Endothelial cell of umbilical vein (primary cell): Measurements from ENCODE around the gene LRRC32. TPM values are rescaled to one million over a fixed set of nuclear protein-coding genes. Genes with fewer than 3 reads are reported as not detected.

Experiments
- Bru-seq: library from RNA; stranded (reverse); fragments of 400-500 nt; gene quantifications from one replicate; lab custom pipeline; 2021; lab: Mats Ljungman, UMichigan
- BruChase-seq, 2 experiments: library from RNA; stranded (reverse); fragments of 400-500 nt; gene quantifications; one replicate each; lab custom pipeline; 2021; lab: Mats Ljungman, UMichigan
- BruUV-seq: library from RNA; stranded (reverse); fragments of 400-500 nt; replicated peaks from 2 replicates; lab custom pipeline; 2021; lab: Mats Ljungman, UMichigan
- CTCF ChIA-PET: fragments of 300-600, 350-600 bp; sonication (Branson Sonifier 250); formaldehyde crosslinking; loops from one replicate; lab custom pipeline; 2021; ENCODE audit warnings: antibody characterized with exemption, inconsistent platforms; lab: Charles Lee
- POLR2A ChIA-PET: fragments of 300-600, 350-600 bp; sonication (Branson Sonifier 250); formaldehyde crosslinking; loops from one replicate; lab custom pipeline; 2021; ENCODE audit warnings: antibody characterized with exemption, inconsistent platforms; lab: Charles Lee
- DNase-seq: peaks from one replicate; pipeline ENCODE4 v3.0.0-alpha.2; 2011; ENCODE audit warnings: low read depth, low spot score
- FAIRE-seq: peaks from 2 replicates; lab custom pipeline; 2011; peaks lifted over from hg19 to GRCh38; lab: Jason Lieb, UNC
- H2AFZ ChIP-seq: 2 replicates; pipeline ENCODE4 v1.6.0; 2012; ENCODE audit warnings: low read depth, low read length, control low read depth, inconsistent platforms
- H3K27ac ChIP-seq: 2 replicates; pipeline ENCODE4 v1.5.1; 2011; ENCODE audit warnings: low read depth, mild to moderate bottlenecking, control low read depth, low read length, moderate library complexity; ENCODE audit not compliant: insufficient read depth
- H3K27me3 ChIP-seq, 2 experiments: 2 replicates each; pipeline versions ENCODE4 v1.6.0 to v1.6.1; 2011; ENCODE audit warnings: low read length in 2 of 2, mixed read lengths in 1 of 2; ENCODE audit not compliant: control insufficient read depth in 2 of 2, insufficient read depth in 2 of 2
- H3K36me3 ChIP-seq, 2 experiments: 2 replicates in 1 of 2; 3 replicates in 1 of 2; pipeline ENCODE4 v1.5.1; 2011; ENCODE audit warnings: low read length in 2 of 2, mild to moderate bottlenecking in 1 of 2, moderate library complexity in 1 of 2; ENCODE audit not compliant: control insufficient read depth in 2 of 2, insufficient read depth in 2 of 2; ENCODE audit errors: extremely low read depth in 1 of 2
- H3K4me1 ChIP-seq: 3 replicates; pipeline ENCODE4 v1.5.1; 2011; ENCODE audit warnings: mild to moderate bottlenecking, low read length; ENCODE audit not compliant: control insufficient read depth, insufficient read depth; ENCODE audit errors: extremely low read depth
- H3K4me2 ChIP-seq: 2 replicates; pipeline ENCODE4 v1.6.1; 2011; ENCODE audit warnings: low read length, control low read depth, mixed read lengths; ENCODE audit not compliant: insufficient read depth
- H3K4me3 ChIP-seq, 3 experiments: fragments of 200-600 bp in 1 of 3; sonication (generic), shearing (Covaris generic) in 1 of 3; replicated peaks in 1 of 3; 2 replicates each; pipeline ENCODE4 v1.5.1; 2011 to 2016; ENCODE audit warnings: control low read depth in 3 of 3, low read length in 3 of 3, mild to moderate bottlenecking in 2 of 3, inconsistent platforms in 1 of 3, low read depth in 1 of 3, moderate library complexity in 1 of 3; ENCODE audit not compliant: insufficient read depth in 1 of 3
- H3K79me2 ChIP-seq: 2 replicates; pipeline ENCODE4 v1.6.0; 2012; ENCODE audit warnings: low read length, inconsistent platforms; ENCODE audit not compliant: control insufficient read depth, insufficient read depth
- H3K9ac ChIP-seq: replicated peaks from 2 replicates; pipeline ENCODE3; 2011; ENCODE audit warnings: low read length, control low read depth; ENCODE audit not compliant: insufficient read depth; ENCODE audit errors: extremely low read depth
- H3K9me1 ChIP-seq: replicated peaks from 3 replicates; pipeline ENCODE4 v1.6.0; 2011; ENCODE audit warnings: mild to moderate bottlenecking, low read length; ENCODE audit not compliant: control insufficient read depth, insufficient read depth; ENCODE audit errors: extremely low read depth
- H3K9me3 ChIP-seq: replicated peaks from 2 replicates; pipeline ENCODE4 v1.5.1; 2012; ENCODE audit warnings: low read length, inconsistent platforms; ENCODE audit not compliant: control insufficient read depth, insufficient read depth
- H4K20me1 ChIP-seq: replicated peaks from 2 replicates; pipeline ENCODE3; 2011; ENCODE audit warnings: mild to moderate bottlenecking, low read length; ENCODE audit not compliant: control insufficient read depth, insufficient read depth; ENCODE audit errors: extremely low read depth
- EZH2 ChIP-seq: IDR thresholded peaks from 2 replicates; pipeline ENCODE4 v1.6.1; 2012; ENCODE audit warnings: borderline replicate concordance, low read depth, mild to moderate bottlenecking, moderate library complexity, low read length, inconsistent platforms; ENCODE audit not compliant: severe bottlenecking
- FOS ChIP-seq: IDR thresholded peaks from 2 replicates; pipeline ENCODE4 v1.6.1; 2011; ENCODE audit warnings: mild to moderate bottlenecking, low read length, moderate library complexity, borderline replicate concordance; ENCODE audit not compliant: insufficient read depth
- GATA2 ChIP-seq: IDR thresholded peaks from 2 replicates; pipeline ENCODE4 v1.7.0; 2011; ENCODE audit warnings: low read depth, mild to moderate bottlenecking, moderate library complexity, mixed read lengths, low read length; ENCODE audit not compliant: insufficient read length, insufficient read depth
- JUN ChIP-seq: IDR thresholded peaks from 2 replicates; pipeline ENCODE4 v1.6.1; 2011; ENCODE audit warnings: borderline replicate concordance, low read depth; ENCODE audit not compliant: insufficient read length, insufficient read depth
- MYC ChIP-seq: IDR thresholded peaks from one replicate; pipeline ENCODE4 v1.6.1; 2011; ENCODE audit warnings: mild to moderate bottlenecking, low read depth, low read length
- POLR2A ChIP-seq: IDR thresholded peaks from 2 replicates; pipeline ENCODE4 v1.6.1; 2012; ENCODE audit warnings: low read depth, mild to moderate bottlenecking, control low read depth, low read length
- POLR2AphosphoS5 ChIP-seq: IDR thresholded peaks from 2 replicates; pipeline ENCODE4 v1.6.1; 2012; ENCODE audit warnings: low read depth, mild to moderate bottlenecking, control low read depth, low read length, moderate library complexity; ENCODE audit not compliant: insufficient read depth
- dilution Hi-C: fragments of 300-500 bp; cut with MboI; formaldehyde crosslinking; loops from one replicate; pipeline ENCODE4 v1.15.0; 2019; ENCODE audit warnings: low sequenced_read_pairs; ENCODE audit not compliant: extremely low pct_ligation_motif_present
- intact Hi-C: fragments of 100-400 bp; cut with micrococcal nuclease; formaldehyde crosslinking; loops from one replicate; pipeline ENCODE4 v1.10.0; 2022
- long read RNA-seq: library from polyadenylated mRNA; stranded (forward); transcript quantifications from one replicate; pipeline ENCODE4 v2.0.0, GENCODE V29; 2021
- polyA minus RNA-seq, 3 experiments: library from RNA; depleted of rRNA, polyadenylated mRNA; stranded (reverse); fragments of >200 nt; gene quantifications; 1 replicate in 1 of 3; 2 replicates in 2 of 3; pipeline ENCODE4 v1.2.3, GENCODE V29; 2011
- polyA plus RNA-seq, 4 experiments: library from polyadenylated mRNA; depleted of rRNA in 3 of 4; stranded (reverse) in 3 of 4; unstranded in 1 of 4; fragments of >200 nt; gene quantifications; 2 replicates each; pipeline versions ENCODE4 v1.2.1 to v1.2.3, GENCODE V29; 2011 to 2012; ENCODE audit warnings: missing spikeins in 1 of 4
- total RNA-seq: library from RNA; stranded (reverse); gene quantifications from 2 replicates; pipeline ENCODE4 v1.2.3, GENCODE V29; 2021
- TF ChIP-seq, protein P1 (sequence below): IDR thresholded peaks from 2 replicates; pipeline ENCODE4 v1.6.1; 2011; ENCODE audit not compliant: insufficient read depth, insufficient read length
- TF ChIP-seq, protein P2 (sequence below), 2 donors: IDR thresholded peaks; 1 replicate in 1 of 2; 2 replicates in 1 of 2; pipeline ENCODE4 v1.5.1; 2011; ENCODE audit warnings: low read length in 2 of 2, mild to moderate bottlenecking in 2 of 2, moderate library complexity in 2 of 2, control low read depth in 1 of 2, inconsistent platforms in 1 of 2, low read depth in 1 of 2; ENCODE audit not compliant: insufficient read depth in 1 of 2; ENCODE audit errors: extremely low read depth in 1 of 2

Gene LRRC32, protein sequence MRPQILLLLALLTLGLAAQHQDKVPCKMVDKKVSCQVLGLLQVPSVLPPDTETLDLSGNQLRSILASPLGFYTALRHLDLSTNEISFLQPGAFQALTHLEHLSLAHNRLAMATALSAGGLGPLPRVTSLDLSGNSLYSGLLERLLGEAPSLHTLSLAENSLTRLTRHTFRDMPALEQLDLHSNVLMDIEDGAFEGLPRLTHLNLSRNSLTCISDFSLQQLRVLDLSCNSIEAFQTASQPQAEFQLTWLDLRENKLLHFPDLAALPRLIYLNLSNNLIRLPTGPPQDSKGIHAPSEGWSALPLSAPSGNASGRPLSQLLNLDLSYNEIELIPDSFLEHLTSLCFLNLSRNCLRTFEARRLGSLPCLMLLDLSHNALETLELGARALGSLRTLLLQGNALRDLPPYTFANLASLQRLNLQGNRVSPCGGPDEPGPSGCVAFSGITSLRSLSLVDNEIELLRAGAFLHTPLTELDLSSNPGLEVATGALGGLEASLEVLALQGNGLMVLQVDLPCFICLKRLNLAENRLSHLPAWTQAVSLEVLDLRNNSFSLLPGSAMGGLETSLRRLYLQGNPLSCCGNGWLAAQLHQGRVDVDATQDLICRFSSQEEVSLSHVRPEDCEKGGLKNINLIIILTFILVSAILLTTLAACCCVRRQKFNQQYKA
- total RNA-seq = 77.0 and 117 TPM in 2 replicates
- 70.2 and 77.2 TPM in 2 replicates for polyA plus RNA-seq
- polyA plus RNA-seq (2011; cell fraction: cytosol; rRNA removed) = 57.4 and 58.8 TPM in 2 replicates
- 42.3 and 50.8 TPM in 2 replicates for polyA plus RNA-seq (2011; cell fraction: nucleus; rRNA removed)
- 60.8 and 95.7 TPM in 2 replicates for polyA plus RNA-seq (2012)
- 72.1 and 79.5 TPM in 2 replicates for polyA minus RNA-seq
- 0.31 TPM for polyA minus RNA-seq (2011; cell fraction: cytosol; rRNA and poly(A)+ RNA removed)
- polyA minus RNA-seq (2011; cell fraction: nucleus; rRNA and poly(A)+ RNA removed) = 17.6 and 21.6 TPM in 2 replicates
- percentile 67 among the genes with signal in this experiment for Bru-seq, nascent RNA
- percentile 84 among the genes with signal in this experiment for BruChase-seq, experiment 1, labeled RNA remaining after a 6-hour chase
- percentile 78 among the genes with signal in this experiment for BruChase-seq, experiment 2, labeled RNA remaining after a 2-hour chase
- long read RNA-seq, full-length matches to known transcripts = 63 of 135 reads
- long read RNA-seq, partial matches to known transcripts = 1 of 135 reads
- long read RNA-seq, other reads (novel, unspliced or antisense) = 71 of 135 reads

DNA sequence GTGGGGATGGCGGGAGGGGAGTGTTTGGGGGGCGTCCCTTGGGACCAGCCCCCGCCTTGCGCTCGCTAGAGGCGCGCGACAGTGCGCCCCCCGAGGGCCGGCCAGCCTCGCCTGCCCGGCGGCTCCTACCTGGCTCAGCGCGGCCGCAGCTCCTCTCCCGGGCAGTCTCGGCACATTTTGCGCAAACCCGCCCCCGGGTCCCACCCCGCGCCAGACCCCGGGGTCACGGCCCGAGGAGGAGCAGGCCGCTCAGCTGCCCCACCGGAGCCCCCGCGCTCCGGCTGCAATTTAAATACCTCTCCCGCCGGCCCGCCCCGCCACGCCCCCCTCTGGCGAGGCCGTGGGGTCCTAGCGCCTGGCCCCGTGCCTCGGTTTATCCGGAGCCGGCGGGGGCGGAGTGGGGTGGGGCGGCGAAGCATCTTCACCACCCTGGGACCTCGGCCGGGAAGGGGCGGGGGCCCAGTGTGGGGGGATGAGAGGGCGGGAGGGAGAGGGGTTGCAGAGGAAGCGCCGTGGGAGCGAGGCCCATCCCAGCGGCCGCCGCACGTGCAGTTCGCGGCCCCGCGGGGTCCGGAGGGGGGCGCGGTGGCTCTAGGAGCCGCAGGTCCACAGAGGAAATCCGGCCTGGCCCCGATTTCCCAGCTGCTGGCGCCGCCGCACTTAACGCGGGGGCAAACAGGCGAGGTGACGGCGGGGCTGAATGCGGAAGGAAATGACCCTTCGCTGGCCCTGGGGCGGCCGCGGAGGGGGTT is at the start of gene LRRC32:
LRRC32 (minus strand) TSS at position 263 of the 752 bp plus-strand sequence. CDS start 4,793 bp downstream, outside the sequence.
- peak; percentile 83 for FAIRE-seq
- no peaks in the 10 kb centered on the region for H4K20me1 ChIP-seq
- H3K9ac ChIP-seq = peak within 1 kb of the TSS; percentile 64
- no peaks in the 10 kb centered on the region for H3K27me3 ChIP-seq
- ChIA-PET POLR2A (interaction anchor here (1.1 to 1.5 kb wide), 3 partner anchors 72 to 92 kb away, joined by 3 to 7 read pairs (median 3); no protein-coding TSS in a partner anchor), CTCF (interaction anchor here (0.6 to 14.2 kb wide), 10 partner anchors 10 to 93 kb away, joined by 3 to 134 read pairs (median 4); no protein-coding TSS in a partner anchor)
- peaks cover 6% of the 10 kb centered on the region for H3K79me2 ChIP-seq
- H3K4me2 ChIP-seq = peak within 1 kb of the TSS; percentile 57
- H2AFZ ChIP-seq = peak within 1 kb of the TSS; percentile 24
- peak within 1 kb of the TSS; percentile 79 for H3K27ac ChIP-seq
- TF ChIP-seq GATA2 (no peak), JUN (no peak), EZH2 (no peak), FOS (peak; percentile 28), POLR2AphosphoS5 (peak; percentile 88), MYC (no peak), POLR2A (peak; percentile 41)
- TF ChIP-seq, protein P1, sequence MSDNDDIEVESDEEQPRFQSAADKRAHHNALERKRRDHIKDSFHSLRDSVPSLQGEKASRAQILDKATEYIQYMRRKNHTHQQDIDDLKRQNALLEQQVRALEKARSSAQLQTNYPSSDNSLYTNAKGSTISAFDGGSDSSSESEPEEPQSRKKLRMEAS = peak; percentile 56
- TF ChIP-seq, protein P2, sequence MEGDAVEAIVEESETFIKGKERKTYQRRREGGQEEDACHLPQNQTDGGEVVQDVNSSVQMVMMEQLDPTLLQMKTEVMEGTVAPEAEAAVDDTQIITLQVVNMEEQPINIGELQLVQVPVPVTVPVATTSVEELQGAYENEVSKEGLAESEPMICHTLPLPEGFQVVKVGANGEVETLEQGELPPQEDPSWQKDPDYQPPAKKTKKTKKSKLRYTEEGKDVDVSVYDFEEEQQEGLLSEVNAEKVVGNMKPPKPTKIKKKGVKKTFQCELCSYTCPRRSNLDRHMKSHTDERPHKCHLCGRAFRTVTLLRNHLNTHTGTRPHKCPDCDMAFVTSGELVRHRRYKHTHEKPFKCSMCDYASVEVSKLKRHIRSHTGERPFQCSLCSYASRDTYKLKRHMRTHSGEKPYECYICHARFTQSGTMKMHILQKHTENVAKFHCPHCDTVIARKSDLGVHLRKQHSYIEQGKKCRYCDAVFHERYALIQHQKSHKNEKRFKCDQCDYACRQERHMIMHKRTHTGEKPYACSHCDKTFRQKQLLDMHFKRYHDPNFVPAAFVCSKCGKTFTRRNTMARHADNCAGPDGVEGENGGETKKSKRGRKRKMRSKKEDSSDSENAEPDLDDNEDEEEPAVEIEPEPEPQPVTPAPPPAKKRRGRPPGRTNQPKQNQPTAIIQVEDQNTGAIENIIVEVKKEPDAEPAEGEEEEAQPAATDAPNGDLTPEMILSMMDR (IDR thresholded peaks at IDR 0.05; ENCODE audit: extremely low read depth in 1 of 2, insufficient read depth in 1 of 2, low read depth in 1 of 2, low read length in 2 of 2) = peak in 1 of 2 donors; percentile 33
- DNase-seq = peak; percentile 82
- peaks cover 53% of the 10 kb centered on the region for H3K4me1 ChIP-seq
- H3K36me3 ChIP-seq = no peaks in the 10 kb centered on the region
- no peaks in the 10 kb centered on the region for H3K9me3 ChIP-seq
- BruUV-seq = no TSS peak
- no peaks in the 10 kb centered on the region for H3K9me1 ChIP-seq
- H3K4me3 ChIP-seq = peak within 1 kb of the TSS; percentile 2 to 67 (median 59)
- dilution Hi-C loops (no loop called here), intact Hi-C loops (loop anchor here (1.0 to 5.0 kb wide), 5 partner anchors 40 to 288 kb away; partner anchors contain the start of genes EMSY, GVQW3 and THAP12)
